Subcutaneous adipose tissue (tissue), 4 donors: Measurements from ENCODE around the gene ZNF318. TPM values are rescaled to one million over a fixed set of nuclear protein-coding genes. Genes with fewer than 3 reads are reported as not detected.

ENCODE experiments used
- small RNA-seq: library from RNA; depleted of rRNA; stranded (forward); fragments of <200 nt; gene quantifications from one replicate; pipeline ENCODE3, GENCODE V24; 2016
- total RNA-seq, 4 donors: library from RNA; depleted of rRNA; stranded (reverse); fragments of >200 nt; gene quantifications; one replicate each; pipeline ENCODE4 v1.1.0, GENCODE V29; 2016
- TF ChIP-seq, protein P1 (sequence below): fragments of 450-650 bp; IDR thresholded peaks from one replicate; pipeline ENCODE4 v1.5.1; 2016; ENCODE audit warnings: low read depth, mild to moderate bottlenecking, control low read depth, antibody characterized with exemption, moderate library complexity

Gene ZNF318
- total RNA-seq, 4 donors from 2014 or later = 16.1 to 18.9 (median 17.9) TPM

DNA sequence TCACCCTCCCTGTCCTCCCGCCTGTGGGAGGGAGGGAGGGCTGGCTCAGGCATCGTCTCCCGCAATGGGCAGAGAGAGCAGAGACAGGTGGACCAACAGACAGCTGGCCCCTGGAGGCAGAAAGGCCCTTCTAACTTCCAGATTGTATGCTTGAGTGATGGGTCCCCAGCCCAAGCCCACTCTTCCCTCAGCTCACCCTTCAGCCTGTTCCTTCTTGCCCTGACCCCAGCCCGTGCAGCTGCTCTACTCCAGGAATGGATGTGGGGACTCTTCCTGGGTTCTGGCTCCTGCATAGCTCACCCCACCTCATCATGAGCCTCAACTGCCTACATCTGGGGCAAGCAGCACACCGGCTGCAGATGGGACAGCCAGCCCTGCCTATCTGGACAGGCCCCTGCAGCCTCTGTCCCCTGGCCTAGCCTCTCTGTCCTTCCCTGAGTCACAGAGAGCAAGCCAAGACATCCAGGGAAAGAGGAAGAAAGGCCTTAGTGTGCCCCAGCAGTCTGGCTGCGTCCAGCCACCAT lies 82.9 kb downstream of the ZNF318 start:
- TF ChIP-seq, protein P1, sequence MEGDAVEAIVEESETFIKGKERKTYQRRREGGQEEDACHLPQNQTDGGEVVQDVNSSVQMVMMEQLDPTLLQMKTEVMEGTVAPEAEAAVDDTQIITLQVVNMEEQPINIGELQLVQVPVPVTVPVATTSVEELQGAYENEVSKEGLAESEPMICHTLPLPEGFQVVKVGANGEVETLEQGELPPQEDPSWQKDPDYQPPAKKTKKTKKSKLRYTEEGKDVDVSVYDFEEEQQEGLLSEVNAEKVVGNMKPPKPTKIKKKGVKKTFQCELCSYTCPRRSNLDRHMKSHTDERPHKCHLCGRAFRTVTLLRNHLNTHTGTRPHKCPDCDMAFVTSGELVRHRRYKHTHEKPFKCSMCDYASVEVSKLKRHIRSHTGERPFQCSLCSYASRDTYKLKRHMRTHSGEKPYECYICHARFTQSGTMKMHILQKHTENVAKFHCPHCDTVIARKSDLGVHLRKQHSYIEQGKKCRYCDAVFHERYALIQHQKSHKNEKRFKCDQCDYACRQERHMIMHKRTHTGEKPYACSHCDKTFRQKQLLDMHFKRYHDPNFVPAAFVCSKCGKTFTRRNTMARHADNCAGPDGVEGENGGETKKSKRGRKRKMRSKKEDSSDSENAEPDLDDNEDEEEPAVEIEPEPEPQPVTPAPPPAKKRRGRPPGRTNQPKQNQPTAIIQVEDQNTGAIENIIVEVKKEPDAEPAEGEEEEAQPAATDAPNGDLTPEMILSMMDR = no peak

Small RNA genes within 50 kb of the gene (small RNA-seq; reads per million reads assigned to genes)
- gene AL590383.1 = not detected
- gene RPL12P47 = not detected

Other genes starting within 250 kb of the ZNF318 start
- 10 to 100 TPM in 2 of 4 donors, 1 to 10 TPM in 2; 8.5 to 22.8 (median 10.6) TPM for gene SRF, start 198.4 kb downstream of the ZNF318 start, total RNA-seq
- gene CUL9, start 187.5 kb downstream of the ZNF318 start, total RNA-seq = 10 to 100 TPM; 16.3 to 36.7 (median 27.2) TPM
- gene DNPH1, start 140.2 kb downstream of the ZNF318 start, total RNA-seq = 10 to 100 TPM; 29.8 to 72.9 (median 50.8) TPM
- gene TTBK1, start 126.2 kb downstream of the ZNF318 start, total RNA-seq = not detected
- not detected for gene SLC22A7, start 71.4 kb downstream of the ZNF318 start, total RNA-seq
- 1 to 10 TPM in 1 of 4 donors, under 1 TPM in 1, not detected in 2; 0.88 to 2.0 TPM for gene CRIP3, start 60.8 kb downstream of the ZNF318 start, total RNA-seq
- gene ABCC10, start 57.9 kb upstream of the ZNF318 start, total RNA-seq = 10 to 100 TPM in 2 of 4 donors, 1 to 10 TPM in 2; 7.0 to 12.9 (median 9.7) TPM
- not detected for gene DLK2, start 85.9 kb upstream of the ZNF318 start, total RNA-seq
- 10 to 100 TPM; 13.4 to 29.6 (median 16.3) TPM for gene TJAP1, start 107.9 kb upstream of the ZNF318 start, total RNA-seq
- under 1 TPM in 2 of 4 donors, not detected in 2; 0.33 to 0.57 TPM for gene LRRC73, start 140.7 kb upstream of the ZNF318 start, total RNA-seq
- gene YIPF3, start 147.3 kb upstream of the ZNF318 start, total RNA-seq = 100 to 1,000 TPM in 1 of 4 donors, 10 to 100 TPM in 3; 64.1 to 135 (median 83.7) TPM
- gene POLR1C, start 147.4 kb upstream of the ZNF318 start, total RNA-seq = 10 to 100 TPM; 12.4 to 19.6 (median 14.6) TPM
- gene XPO5, start 206.4 kb upstream of the ZNF318 start, total RNA-seq = 10 to 100 TPM; 14.5 to 36.5 (median 16.0) TPM
- gene POLH, start 206.5 kb upstream of the ZNF318 start, total RNA-seq = 10 to 100 TPM in 1 of 4 donors, 1 to 10 TPM in 3; 4.6 to 16.3 (median 7.4) TPM